HL-60 (cell line): ENCODE measurements around the gene ANKRD28.

ENCODE experiments used
- POLR2AphosphoS5 ChIP-seq: IDR thresholded peaks from 2 replicates; pipeline ENCODE4 v1.6.1; 2012; ENCODE audit warnings: low read depth
- SPI1 ChIP-seq: IDR thresholded peaks from 2 replicates; pipeline ENCODE4 v1.6.1; 2012; ENCODE audit warnings: low read depth, mild to moderate bottlenecking, borderline replicate concordance
- TF ChIP-seq, protein P1 (sequence below): IDR thresholded peaks from one replicate; pipeline ENCODE4 v1.5.1; 2011; ENCODE audit warnings: low read length, control low read depth, inconsistent platforms; ENCODE audit not compliant: insufficient read depth
- TF ChIP-seq, protein P2 (sequence below): IDR thresholded peaks from 2 replicates; pipeline ENCODE4 v1.6.1; 2012; ENCODE audit warnings: low read depth; ENCODE audit not compliant: insufficient replicate concordance

GRCh38 chr3:15708882-15709677 lies 88.7 kb downstream of the ANKRD28 start:
- TF ChIP-seq, protein P1, sequence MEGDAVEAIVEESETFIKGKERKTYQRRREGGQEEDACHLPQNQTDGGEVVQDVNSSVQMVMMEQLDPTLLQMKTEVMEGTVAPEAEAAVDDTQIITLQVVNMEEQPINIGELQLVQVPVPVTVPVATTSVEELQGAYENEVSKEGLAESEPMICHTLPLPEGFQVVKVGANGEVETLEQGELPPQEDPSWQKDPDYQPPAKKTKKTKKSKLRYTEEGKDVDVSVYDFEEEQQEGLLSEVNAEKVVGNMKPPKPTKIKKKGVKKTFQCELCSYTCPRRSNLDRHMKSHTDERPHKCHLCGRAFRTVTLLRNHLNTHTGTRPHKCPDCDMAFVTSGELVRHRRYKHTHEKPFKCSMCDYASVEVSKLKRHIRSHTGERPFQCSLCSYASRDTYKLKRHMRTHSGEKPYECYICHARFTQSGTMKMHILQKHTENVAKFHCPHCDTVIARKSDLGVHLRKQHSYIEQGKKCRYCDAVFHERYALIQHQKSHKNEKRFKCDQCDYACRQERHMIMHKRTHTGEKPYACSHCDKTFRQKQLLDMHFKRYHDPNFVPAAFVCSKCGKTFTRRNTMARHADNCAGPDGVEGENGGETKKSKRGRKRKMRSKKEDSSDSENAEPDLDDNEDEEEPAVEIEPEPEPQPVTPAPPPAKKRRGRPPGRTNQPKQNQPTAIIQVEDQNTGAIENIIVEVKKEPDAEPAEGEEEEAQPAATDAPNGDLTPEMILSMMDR = no peak
- TF ChIP-seq POLR2AphosphoS5 = no peak
- TF ChIP-seq, protein P2, sequence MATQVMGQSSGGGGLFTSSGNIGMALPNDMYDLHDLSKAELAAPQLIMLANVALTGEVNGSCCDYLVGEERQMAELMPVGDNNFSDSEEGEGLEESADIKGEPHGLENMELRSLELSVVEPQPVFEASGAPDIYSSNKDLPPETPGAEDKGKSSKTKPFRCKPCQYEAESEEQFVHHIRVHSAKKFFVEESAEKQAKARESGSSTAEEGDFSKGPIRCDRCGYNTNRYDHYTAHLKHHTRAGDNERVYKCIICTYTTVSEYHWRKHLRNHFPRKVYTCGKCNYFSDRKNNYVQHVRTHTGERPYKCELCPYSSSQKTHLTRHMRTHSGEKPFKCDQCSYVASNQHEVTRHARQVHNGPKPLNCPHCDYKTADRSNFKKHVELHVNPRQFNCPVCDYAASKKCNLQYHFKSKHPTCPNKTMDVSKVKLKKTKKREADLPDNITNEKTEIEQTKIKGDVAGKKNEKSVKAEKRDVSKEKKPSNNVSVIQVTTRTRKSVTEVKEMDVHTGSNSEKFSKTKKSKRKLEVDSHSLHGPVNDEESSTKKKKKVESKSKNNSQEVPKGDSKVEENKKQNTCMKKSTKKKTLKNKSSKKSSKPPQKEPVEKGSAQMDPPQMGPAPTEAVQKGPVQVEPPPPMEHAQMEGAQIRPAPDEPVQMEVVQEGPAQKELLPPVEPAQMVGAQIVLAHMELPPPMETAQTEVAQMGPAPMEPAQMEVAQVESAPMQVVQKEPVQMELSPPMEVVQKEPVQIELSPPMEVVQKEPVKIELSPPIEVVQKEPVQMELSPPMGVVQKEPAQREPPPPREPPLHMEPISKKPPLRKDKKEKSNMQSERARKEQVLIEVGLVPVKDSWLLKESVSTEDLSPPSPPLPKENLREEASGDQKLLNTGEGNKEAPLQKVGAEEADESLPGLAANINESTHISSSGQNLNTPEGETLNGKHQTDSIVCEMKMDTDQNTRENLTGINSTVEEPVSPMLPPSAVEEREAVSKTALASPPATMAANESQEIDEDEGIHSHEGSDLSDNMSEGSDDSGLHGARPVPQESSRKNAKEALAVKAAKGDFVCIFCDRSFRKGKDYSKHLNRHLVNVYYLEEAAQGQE = no peak
- TF ChIP-seq SPI1 = 0 out of 2 replicates have a peak, but pooled peaks have one; percentile 1
